ENCODE results near the gene OR10V1. TPM values are rescaled to one million over a fixed set of nuclear protein-coding genes. Genes with fewer than 3 reads are reported as not detected.

Gene OR10V1
- polyA plus RNA-seq, 2 of the 4 experiments (the other 2 are of a cell fraction) = not detected

- no peak for TF ChIP-seq PBX3 (IDR thresholded peaks at IDR 0.05)
Observed at GRCh38 chr11:59755701-59756557, 42.3 kb upstream of the OR10V1 start (continued).

DNA sequence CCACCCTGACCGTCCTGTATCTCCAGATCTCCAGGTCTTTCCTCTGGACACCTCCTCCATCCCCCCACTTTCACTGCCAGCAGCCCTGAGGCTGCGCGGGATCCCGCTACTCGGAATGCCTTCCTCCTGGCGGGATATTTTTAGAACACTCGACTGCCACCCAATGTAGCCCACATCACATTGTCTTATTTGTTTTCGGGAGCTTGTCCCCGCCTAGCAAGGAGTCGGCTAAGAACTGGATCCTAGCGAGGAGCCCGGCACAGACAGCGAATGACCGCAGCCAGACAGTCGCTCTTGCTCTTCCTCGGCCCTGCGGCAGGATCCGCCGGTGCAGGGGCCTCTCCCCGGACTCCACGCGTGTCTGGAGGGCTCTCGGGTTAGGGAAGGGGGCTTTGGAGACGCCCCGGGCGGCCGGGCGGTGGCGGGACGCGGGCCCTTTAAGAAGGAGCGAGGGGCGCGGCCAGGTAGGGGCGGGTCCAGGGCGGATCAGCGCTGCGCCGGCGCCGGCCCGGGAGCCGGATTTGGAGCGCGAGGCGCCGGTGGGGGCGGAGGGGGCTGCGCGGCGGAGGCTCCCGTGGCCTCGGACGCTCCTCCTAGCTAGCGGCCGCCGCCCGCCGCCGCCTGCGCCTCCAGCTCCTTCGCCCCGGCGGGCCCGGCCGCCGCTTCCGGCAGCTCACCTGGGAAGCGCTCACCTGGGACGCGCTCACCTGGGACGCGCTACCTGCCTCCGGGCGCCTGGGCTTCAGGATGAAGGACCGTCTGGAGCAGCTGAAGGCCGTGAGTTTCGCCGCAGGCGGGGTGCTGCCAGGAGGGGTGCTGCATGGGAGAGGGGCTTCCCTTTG, 41.4 kb upstream of the OR10V1 start, which contains the start of gene STX3:
Gene STX3, plus strand, starts transcription at position 518 of the 842 bp plus-strand sequence. Its CDS starts 230 bp downstream, at position 748.
- TF ChIP-seq, protein P1, sequence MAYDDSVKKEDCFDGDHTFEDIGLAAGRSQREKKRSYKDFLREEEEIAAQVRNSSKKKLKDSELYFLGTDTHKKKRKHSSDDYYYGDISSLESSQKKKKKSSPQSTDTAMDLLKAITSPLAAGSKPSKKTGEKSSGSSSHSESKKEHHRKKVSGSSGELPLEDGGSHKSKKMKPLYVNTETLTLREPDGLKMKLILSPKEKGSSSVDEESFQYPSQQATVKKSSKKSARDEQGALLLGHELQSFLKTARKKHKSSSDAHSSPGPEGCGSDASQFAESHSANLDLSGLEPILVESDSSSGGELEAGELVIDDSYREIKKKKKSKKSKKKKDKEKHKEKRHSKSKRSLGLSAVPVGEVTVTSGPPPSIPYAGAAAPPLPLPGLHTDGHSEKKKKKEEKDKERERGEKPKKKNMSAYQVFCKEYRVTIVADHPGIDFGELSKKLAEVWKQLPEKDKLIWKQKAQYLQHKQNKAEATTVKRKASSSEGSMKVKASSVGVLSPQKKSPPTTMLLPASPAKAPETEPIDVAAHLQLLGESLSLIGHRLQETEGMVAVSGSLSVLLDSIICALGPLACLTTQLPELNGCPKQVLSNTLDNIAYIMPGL (CRISPR knock-in tag; IDR thresholded peaks at IDR 0.05; ENCODE audit: borderline replicate concordance) = no peak
- peak; percentile 27; the same call in 1 of the 2 replicates for TF ChIP-seq MAX (IDR thresholded peaks at IDR 0.05)
- no peak for TF ChIP-seq TFCP2L1 (CRISPR knock-in tag; IDR thresholded peaks at IDR 0.05)
- peak; percentile 63; the same call in 1 of the 2 replicates for TF ChIP-seq PHF8 (IDR thresholded peaks at IDR 0.05; ENCODE audit: borderline replicate concordance, low read depth)
- no peak for TF ChIP-seq FOXS1 (CRISPR knock-in tag; IDR thresholded peaks at IDR 0.05)
- FAIRE-seq = no peak
- CTCF ChIA-PET = interaction anchor here (0.6 to 13.2 kb wide), 23 partner anchors 7 to 218 kb away, joined by 3 to 261 read pairs (median 6); partner anchors contain the start of genes MRPL16 and OSBP

GRCh38 chr11:59754494-59754858, 40.8 kb upstream of the OR10V1 start:
- no peaks in the 10 kb centered on the region for H3K9me3 ChIP-seq
- TF ChIP-seq FOSB (CRISPR knock-in tag; IDR thresholded peaks at IDR 0.05) (no peak), HOXA7 (CRISPR knock-in tag; IDR thresholded peaks at IDR 0.05) (no peak), EHMT2 (IDR thresholded peaks at IDR 0.05; ENCODE audit: low read depth) (no peak), USF2 (IDR thresholded peaks at IDR 0.05) (no peak), POLR2A (IDR thresholded peaks at IDR 0.05; ENCODE audit: low read length) (no peak), CTCF (IDR thresholded peaks at IDR 0.05) (no peak), HOXB5 (CRISPR knock-in tag; IDR thresholded peaks at IDR 0.05) (no peak), RAD21 (conservative IDR thresholded peaks at IDR 0.05 in 1 of 2, IDR thresholded peaks at IDR 0.05 in 1 of 2) (no peak), MAFK (IDR thresholded peaks at IDR 0.05; ENCODE audit: partially characterized antibody) (no peak), JUN (IDR thresholded peaks at IDR 0.05) (no peak), MYC (IDR thresholded peaks at IDR 0.05; ENCODE audit: borderline replicate concordance, low read length) (no peak), HDAC2 (IDR thresholded peaks at IDR 0.05) (no peak), CHD2 (IDR thresholded peaks at IDR 0.05; ENCODE audit: low read length, partially characterized antibody) (no peak), JUNB (IDR thresholded peaks at IDR 0.05) (no peak)
- TF ChIP-seq, protein P2, sequence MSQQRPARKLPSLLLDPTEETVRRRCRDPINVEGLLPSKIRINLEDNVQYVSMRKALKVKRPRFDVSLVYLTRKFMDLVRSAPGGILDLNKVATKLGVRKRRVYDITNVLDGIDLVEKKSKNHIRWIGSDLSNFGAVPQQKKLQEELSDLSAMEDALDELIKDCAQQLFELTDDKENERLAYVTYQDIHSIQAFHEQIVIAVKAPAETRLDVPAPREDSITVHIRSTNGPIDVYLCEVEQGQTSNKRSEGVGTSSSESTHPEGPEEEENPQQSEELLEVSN (IDR thresholded peaks at IDR 0.05; ENCODE audit: borderline replicate concordance, low read depth) = no peak
- ATAC-seq = peak; percentile 12 to 27; a peak in 3 of 6 replicates
- FAIRE-seq = no peak
- WGBS (ENCODE audit: missing lambda C conversion rate) = under 1% methylated on average over 20 of the region's 20 CpGs
- peak overlapping the region; percentile 93 for H3K4me3 ChIP-seq
- peak overlapping the region; percentile 98 for H3K4me2 ChIP-seq
- H3K27ac ChIP-seq = peak overlapping the region; percentile 86 to 95
- POLR2A ChIA-PET = interaction anchor here (1.1 to 3.4 kb wide), 2 partner anchors 32 to 85 kb away, joined by 3 to 15 read pairs; partner anchors contain the start of gene PATL1
- H3K4me1 ChIP-seq = peaks cover 15% of the 10 kb centered on the region
- CTCF ChIA-PET = interaction anchor here (0.6 to 13.2 kb wide), 20 partner anchors 8 to 139 kb away, joined by 3 to 261 read pairs (median 6); partner anchors contain the start of genes MRPL16 and OSBP
- peak in 1 of 2 experiments; percentile 28 for DNase-seq (ENCODE audit: low read depth in 1 of 2, low spot score in 1 of 2)

More for the DNA sequence above, 41.4 kb upstream of the OR10V1 start, which contains the start of gene STX3:
- H3K9me3 ChIP-seq = no peaks in the 10 kb centered on the region
- H3K4me2 ChIP-seq = peak within 1 kb of the TSS; percentile 98
- H3K4me3 ChIP-seq = peak within 1 kb of the TSS; percentile 93
- DNase-seq (ENCODE audit: low read depth in 1 of 2, low spot score in 1 of 2) = peak; percentile 73 to 83
- WGBS (ENCODE audit: missing lambda C conversion rate) = under 1% methylated on average over 34 of the region's 80 CpGs
- POLR2A ChIA-PET = interaction anchor here (0.9 to 3.4 kb wide), 8 partner anchors 12 to 217 kb away, joined by 3 to 15 read pairs (median 4); partner anchors contain the start of gene PATL1
- H3K4me1 ChIP-seq = peaks cover 15% of the 10 kb centered on the region
- peak within 1 kb of the TSS; percentile 86 to 95 for H3K27ac ChIP-seq
- ATAC-seq = peak; percentile 74 to 87
